ENCODE results near the gene OXLD1.

OXLD1 gene

GRCh38 chr17:81666342-81667191, at the start of gene OXLD1, which contains the start of gene CCDC137:
Gene OXLD1, minus strand, starts transcription at chr17:81666605. Its CDS starts 28 bp downstream, at chr17:81666577.
Gene CCDC137, plus strand, starts transcription at chr17:81666737. Its CDS starts 30 bp downstream, at chr17:81666767.
- peak; percentile 87 for DNase-seq

GRCh38 chr17:81715107-81715871, 48.9 kb upstream of the OXLD1 start:
- no peak for DNase-seq

DNA sequence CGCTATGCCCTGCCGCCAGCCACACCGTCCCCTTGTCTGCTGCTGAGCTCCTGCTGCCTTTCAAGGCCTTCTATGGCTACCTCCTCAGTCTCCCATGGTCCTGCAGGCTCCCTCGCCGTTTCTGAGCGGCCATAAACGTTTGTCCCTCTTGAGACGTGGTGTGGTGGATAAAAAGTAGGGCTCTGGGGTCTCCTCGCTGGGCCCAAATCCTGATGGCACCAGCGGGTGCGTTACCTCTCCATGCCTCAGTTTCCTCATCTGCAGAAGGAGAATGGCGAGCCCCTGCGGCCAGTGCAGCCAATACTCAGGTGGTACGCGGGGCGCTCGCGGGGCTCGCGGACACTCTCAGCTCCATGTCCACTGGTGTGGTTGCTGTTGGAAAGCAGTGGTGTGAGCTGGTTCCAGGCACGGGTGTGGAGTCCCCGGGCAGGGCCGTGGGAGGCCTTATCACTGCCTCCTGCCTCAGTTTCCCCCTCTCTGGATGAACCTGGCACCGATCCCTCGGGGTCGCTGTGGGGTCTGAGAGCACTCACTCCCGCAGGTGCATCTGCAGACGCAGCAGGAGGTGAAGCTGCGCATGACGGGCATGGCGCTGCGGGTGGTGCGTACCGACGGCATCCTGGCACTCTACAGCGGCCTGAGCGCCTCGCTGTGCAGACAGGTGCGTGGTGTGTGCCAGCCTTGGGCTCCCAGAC, 48.2 kb upstream of the OXLD1 start:
- no peak for DNase-seq

DNA sequence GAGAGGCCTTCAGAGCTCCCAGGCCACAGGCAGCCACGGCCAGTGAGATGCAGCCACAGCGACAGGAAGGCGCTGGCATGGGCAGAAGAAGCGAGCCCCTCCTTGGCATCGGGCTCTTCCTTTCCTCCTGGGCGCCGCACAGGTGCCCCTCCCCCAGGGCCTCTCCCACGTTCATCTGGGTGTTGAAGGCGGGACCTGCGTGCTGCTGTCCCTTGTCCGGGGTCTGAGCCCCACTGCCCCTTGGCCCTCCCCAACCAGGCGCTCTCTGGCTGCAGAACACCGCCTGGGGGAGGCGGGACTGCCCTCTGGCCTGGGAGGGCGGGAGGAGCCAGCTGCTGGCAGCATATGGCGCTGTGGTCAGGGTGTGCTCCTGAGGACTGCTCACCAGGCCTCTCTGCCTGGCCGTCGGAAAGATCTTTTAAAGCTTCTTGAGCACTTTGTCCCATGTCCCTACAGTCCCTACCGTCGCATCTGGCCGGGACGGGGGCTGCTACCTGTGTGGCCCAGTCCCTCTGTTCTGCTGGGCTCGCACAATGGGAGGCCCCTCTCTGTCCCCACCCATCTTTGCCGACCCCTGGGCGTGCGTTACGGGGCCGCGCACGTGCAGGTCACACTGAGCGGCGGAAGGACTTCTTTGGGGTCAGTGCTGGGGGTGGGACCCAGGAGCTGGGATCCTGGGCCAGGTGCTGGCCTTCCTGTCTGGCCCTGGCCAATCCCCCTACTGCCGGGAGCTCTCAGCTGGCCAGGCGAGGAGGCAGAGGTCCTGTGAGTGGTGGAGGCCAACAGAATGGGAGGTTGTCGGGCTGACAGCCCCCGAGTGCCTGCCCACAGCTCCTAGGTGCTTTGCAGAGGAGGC, 47.4 kb upstream of the OXLD1 start:
- no peak for DNase-seq

DNA sequence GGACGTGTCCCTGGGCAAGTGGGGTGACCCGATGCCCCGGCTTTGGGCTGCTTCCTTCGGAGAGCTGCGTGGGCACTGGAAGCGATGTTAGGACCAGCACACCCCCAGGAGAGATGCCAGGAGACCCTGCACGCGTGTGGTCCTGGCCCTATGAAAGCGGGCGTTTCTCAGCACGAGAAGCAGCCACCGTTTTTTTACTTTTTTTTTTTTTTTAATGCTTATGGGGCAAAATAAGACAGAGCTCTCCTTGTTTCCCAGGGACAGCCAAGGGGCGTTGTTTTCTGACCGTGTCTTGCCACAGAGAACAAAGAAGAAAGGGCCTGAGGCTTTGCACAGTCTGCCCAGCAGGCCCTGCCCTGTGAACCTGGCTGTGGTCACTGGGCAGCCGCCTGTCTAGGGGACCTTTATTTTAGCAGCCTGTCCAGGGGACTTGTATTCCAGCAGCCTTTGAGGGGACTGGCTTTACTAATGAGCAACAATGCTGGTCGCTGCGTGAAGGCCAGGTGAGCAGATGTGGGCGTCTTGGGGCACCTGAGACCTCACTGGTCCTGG, 46.7 kb upstream of the OXLD1 start:
- DNase-seq: no peak

GRCh38 chr17:81712468-81713003, 46.1 kb upstream of the OXLD1 start:
- DNase-seq: no peak

GRCh38 chr17:81711814-81712467, 45.5 kb upstream of the OXLD1 start, which contains the start of gene SLC25A10:
Gene SLC25A10, plus strand, starts transcription at chr17:81712284. Its CDS starts 143 bp downstream, at chr17:81712427.
- DNase-seq: peak; percentile 72

DNA sequence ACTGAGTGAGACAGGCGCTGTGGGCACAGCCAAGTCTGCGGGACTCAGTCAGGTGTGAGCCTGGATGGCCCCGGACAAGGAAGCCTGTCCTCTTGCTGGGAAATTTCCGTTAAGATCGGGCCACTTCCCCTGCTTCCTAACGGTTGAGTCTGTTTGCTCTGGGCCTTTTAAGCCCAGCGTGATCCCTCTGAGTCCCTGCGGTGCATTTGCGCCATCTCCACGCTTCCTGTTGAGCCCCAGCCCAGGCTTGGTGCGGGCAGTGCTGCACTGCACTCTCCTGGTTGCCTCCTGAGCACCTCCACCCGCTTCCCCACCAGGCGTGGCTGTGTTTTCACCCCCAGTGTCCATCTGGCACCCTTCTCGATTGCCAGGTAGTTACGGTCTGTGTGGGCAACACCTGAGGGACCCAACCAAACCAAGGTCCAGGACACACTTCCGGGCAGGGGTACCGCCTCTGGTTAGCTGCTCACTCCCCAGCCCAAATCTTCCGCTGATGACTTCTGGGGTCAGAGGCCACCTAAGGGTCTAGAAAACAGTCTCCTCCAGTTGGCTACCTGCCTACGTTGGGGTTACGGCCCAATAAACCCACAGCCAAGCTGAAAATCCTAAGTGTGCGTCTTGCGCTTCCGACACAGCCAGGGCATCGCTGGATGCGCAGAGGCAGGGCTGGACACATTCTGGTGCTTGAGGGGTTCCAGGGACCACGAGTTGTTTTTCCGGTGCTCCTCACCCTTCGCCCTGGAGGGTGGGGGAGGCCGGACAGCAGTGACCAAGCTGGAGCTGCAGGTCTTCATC, 44.3 kb upstream of the OXLD1 start:
- DNase-seq: no peak

GRCh38 chr17:81708739-81709185, 42.4 kb upstream of the OXLD1 start:
- DNase-seq: no peak

DNA sequence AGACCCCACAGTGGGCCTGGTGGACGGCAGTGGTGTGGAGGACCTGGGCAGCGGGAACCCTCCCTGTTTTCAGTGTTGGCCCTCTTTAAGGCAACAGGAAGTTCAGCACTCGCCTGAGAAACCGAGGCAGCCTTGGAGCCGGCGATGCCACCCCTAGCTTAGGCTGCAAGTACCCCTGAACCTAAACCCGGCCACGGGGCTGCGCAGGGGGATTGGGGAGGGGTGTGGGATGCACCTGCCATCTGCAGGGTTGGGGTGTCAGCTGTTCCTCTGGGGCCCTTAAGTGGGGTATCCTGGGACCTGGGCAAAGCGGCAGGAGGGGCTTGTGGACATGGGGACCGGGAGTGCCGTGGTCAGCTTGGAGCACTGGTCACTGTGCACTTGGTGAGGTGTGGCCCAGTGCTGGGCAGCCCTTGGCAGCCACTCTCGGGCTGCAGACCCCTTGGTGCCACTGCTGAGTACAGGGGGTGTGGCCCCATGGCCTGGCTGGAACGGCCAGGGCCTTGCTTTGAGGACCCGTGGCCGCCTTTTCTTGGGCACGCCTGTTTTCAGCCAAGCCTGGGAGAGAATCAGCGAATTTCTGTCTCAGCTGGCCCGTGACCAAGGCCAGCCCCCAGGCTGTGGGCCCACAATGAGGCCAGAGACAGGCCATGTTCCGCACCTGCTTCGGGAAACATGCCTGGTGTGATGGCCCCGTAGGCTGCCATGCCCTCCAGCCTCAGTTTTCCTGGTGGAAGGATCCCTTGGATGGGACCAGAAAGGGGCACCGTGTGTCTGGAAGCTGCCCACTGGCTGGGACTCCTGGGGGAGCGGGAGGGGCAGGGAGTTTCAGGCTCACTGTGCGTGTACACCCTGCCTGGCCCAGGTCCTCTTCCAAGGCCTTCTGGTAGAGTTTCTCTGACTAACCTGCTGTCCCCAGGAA, 41.6 kb upstream of the OXLD1 start:
- DNase-seq: no peak

DNA sequence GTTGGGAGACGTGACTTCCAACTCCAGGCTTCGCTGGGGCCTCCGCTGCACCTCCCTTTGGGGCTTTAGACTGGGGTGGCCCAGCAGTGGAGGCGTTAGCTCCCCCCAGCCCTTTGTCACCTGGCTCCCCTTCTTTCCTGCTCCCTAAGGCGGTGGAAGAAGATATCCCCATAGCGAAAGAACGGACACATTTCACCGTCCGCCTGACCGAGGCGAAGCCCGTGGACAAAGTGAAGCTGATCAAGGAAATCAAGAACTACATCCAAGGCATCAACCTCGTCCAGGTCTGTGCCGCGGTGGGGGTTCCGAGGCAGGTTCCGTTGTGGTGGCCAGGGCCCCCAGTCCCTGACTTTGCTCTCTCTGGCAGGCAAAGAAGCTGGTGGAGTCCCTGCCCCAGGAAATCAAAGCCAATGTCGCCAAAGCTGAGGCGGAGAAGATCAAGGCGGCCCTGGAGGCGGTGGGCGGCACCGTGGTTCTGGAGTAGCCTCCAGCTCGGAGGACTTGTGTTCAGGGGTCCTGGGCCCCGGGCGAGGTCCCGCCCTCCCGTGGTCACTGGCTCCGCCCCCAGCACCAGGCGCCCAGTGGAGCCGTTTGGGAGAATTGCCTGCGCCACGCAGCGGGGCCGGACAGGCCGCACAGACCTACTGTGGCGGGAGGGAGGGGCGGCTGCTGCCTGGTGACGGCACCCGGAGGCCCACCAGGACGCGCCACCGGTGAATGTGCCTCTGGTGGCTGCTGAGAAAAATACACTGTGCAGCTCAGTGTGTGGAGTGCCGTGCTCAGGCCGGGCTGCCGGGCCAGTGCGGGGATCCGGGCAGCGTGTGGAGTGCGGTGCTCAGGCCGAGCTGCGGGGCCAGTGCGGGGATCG, 40.6 kb upstream of the OXLD1 start:
- no peak for DNase-seq

- no peak for DNase-seq
These were observed 39.8 kb upstream of the OXLD1 start for GRCh38 chr17:81706232-81706611.

DNA sequence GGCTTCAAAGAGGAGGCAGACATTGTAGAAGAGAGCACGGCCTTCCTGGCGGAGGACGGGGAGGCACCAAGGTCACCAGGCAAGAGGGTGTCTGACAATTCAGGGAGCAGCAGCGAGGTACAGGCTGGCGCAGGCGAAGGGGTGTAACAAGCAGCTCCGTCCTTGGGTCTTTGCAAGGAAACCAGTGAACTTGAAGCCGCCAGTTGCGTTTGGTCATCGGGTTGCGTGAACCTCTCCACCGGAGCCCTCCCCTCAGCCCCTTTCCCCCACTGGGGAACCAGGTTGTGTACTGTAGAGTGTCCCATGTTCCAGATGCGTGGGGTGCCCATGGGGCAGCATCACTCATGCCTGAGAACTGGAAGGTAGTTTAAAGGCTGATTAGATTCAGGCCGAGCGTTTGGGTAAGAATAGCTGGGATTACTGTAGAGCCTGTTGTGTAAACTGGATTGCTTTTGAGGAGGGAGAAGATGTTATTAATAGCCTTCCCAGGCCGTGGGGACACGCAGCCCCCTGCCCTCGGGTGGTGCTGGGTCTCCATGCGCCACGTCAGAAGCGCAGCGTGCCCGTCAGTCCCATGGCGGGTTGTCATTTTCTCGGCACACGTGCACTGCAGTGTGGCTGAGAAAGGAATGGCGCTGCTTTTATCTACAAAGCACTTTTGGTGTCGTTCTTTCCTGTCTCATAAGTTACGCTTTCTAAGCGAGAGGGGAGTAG, 39.3 kb upstream of the OXLD1 start:
- DNase-seq: no peak

DNA sequence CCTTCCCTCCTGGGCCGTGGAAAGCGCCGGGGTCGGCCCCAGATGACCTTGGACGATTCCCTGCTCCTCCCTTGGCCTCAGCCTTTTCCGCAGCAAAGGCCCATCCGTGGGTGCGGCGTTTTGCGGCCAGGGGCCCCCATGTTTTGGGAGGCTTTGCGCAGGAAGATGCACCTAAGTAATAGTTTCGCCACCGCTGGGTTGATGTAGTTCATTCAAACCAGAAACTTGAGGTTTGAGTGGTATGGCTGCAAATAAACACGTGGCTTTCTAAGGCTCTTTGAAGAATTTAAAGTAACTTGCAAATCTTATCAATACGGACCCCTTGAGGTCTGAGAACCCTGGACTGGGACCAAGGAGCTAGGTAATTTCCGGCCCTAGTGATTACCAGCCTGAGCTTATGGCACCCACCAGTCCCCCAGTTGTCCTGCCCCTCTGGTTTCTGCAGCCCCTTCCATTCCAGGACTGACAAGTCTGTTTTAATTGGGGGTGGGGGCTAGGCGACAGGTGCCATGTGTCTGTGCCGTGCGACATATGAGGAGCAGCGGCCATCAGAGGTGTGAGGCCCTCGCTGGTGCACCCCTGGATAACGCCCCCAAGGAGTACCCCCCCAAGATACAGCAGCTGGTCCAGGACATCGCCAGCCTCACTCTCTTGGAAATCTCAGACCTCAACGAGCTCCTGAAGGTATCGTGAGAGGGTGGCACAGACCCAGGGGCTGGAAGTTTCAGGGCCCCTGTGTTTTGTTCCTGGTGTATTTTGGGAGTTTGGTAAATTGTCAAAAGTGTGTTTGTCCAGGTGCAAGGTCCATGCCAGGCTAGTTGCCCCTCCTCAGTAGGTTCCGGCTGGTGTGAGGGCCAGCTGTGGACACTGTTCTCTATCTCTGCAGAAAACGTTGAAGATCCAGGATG, 37.6 kb upstream of the OXLD1 start:
- no peak for DNase-seq

GRCh38 chr17:81702934-81703746, 36.7 kb upstream of the OXLD1 start, which contains the start of gene MRPL12:
Gene MRPL12, plus strand, starts transcription at chr17:81703367. Its CDS starts 135 bp downstream, at chr17:81703502.
- peak; percentile 92 for DNase-seq

Measured in NCI-H2029 (cell line).